GM13977 (cell line): Measurements from ENCODE around the gene TFIP11.

Experiments used
- DNase-seq: peaks from one replicate; pipeline ENCODE4 v3.0.0; 2012; ENCODE audit warnings: low spot score
- CTCF ChIP-seq: IDR thresholded peaks from 2 replicates; pipeline ENCODE4 v1.5.1; 2012; ENCODE audit warnings: mild to moderate bottlenecking, control low read depth; ENCODE audit not compliant: insufficient read depth; ENCODE audit errors: extremely low read depth, missing control alignments
- in situ Hi-C: fragments of 300-500 bp; cut with MboI; formaldehyde crosslinking; loops from one replicate; pipeline ENCODE4 v1.12.0; 2022; ENCODE audit warnings: low sequenced_read_pairs, low pct_unique_long_range_greater_than_20kb, mixed read lengths, inconsistent platforms; ENCODE audit not compliant: unreplicated experiment

Gene TFIP11

GRCh38 chr22:26482161-26482560 lies 30.1 kb downstream of the TFIP11 start:
- in situ Hi-C loops: no loop called here
- no peak for TF ChIP-seq CTCF
- no peak for DNase-seq

GRCh38 chr22:26481694-26482093 lies 30.6 kb downstream of the TFIP11 start:
- peak; percentile 24 for DNase-seq
- in situ Hi-C loops: no loop called here
- TF ChIP-seq CTCF: no peak

- TF ChIP-seq CTCF: no peak
- in situ Hi-C loops: no loop called here
- DNase-seq: no peak
Observed at GRCh38 chr22:26481112-26481693, 31.1 kb downstream of the TFIP11 start.

GRCh38 chr22:26480611-26480932 lies 31.7 kb downstream of the TFIP11 start:
- no peak for TF ChIP-seq CTCF
- DNase-seq: no peak
- in situ Hi-C loops: no loop called here

- in situ Hi-C loops: no loop called here
- no peak for DNase-seq
- no peak for TF ChIP-seq CTCF
Observed at GRCh38 chr22:26479792-26480610, 32.3 kb downstream of the TFIP11 start.

- in situ Hi-C loops: no loop called here
- DNase-seq: no peak
- no peak for TF ChIP-seq CTCF
Observed at GRCh38 chr22:26479043-26479791, 33.1 kb downstream of the TFIP11 start.
